HepG2 (cell line): ENCODE results near the gene CAPN9. TPM values are rescaled to one million over a fixed set of nuclear protein-coding genes. Genes with fewer than 3 reads are reported as not detected.

Source experiments
- CBX2 ChIP-seq, 2 experiments: fragments of 200-600 bp in 1 of 2; sonication (generic); formaldehyde crosslinking in 1 of 2; IDR thresholded peaks; 2 replicates each; pipeline versions ENCODE4 v1.7.0 to v1.8.1; 2018 to 2022; ENCODE audit warnings: low read depth in 2 of 2, low read length in 1 of 2, mild to moderate bottlenecking in 1 of 2, missing genetic modification reagents in 1 of 2
- CC2D1A ChIP-seq: sonication (generic); formaldehyde crosslinking; IDR thresholded peaks from 2 replicates; pipeline ENCODE4 v1.8.1; 2023; ENCODE audit warnings: mild to moderate bottlenecking, missing genetic modification reagents
- CCAR2 ChIP-seq: fragments of 200-400 bp; formaldehyde crosslinking; optimal IDR thresholded peaks from 2 replicates; pipeline ENCODE3; 2018; ENCODE audit warnings: low read depth, mild to moderate bottlenecking, low read length, moderate library complexity
- CHD2 ChIP-seq: IDR thresholded peaks from 2 replicates; pipeline ENCODE4 v1.6.1; 2011; ENCODE audit warnings: low read depth, low read length, improper control_type of control experiment
- DR1 ChIP-seq: sonication (generic); formaldehyde crosslinking; IDR thresholded peaks from 2 replicates; pipeline ENCODE4 v1.8.0; 2021; ENCODE audit warnings: mild to moderate bottlenecking, missing genetic modification reagents, inconsistent platforms
- ELK4 ChIP-seq: sonication (generic); formaldehyde crosslinking; IDR thresholded peaks from 2 replicates; pipeline ENCODE4 v1.9.0; 2021; ENCODE audit warnings: missing genetic modification reagents, borderline replicate concordance
- GTF2F1 ChIP-seq: fragments of 150-350 bp; IDR thresholded peaks from 2 replicates; pipeline ENCODE4 v1.6.1; 2014; ENCODE audit warnings: low read length
- IKZF1 ChIP-seq: fragments of 450-650 bp; IDR thresholded peaks from 2 replicates; pipeline ENCODE4 v1.7.1; 2016
- KLF6 ChIP-seq: IDR thresholded peaks from 2 replicates; pipeline ENCODE4 v1.8.0; 2016; ENCODE audit warnings: missing biosample characterization, missing genetic modification reagents
- MEF2D ChIP-seq: sonication (generic); formaldehyde crosslinking; IDR thresholded peaks from 2 replicates; pipeline ENCODE4 v1.5.1; 2020; ENCODE audit warnings: mild to moderate bottlenecking, missing genetic modification reagents
- MIER2 ChIP-seq: IDR thresholded peaks from 2 replicates; pipeline ENCODE4 v1.6.1; 2016; ENCODE audit warnings: missing biosample characterization, missing genetic modification reagents
- MIER3 ChIP-seq: IDR thresholded peaks from 2 replicates; pipeline ENCODE4 v1.6.1; 2016; ENCODE audit warnings: missing compliant biosample characterization, borderline replicate concordance
- ONECUT2 ChIP-seq: sonication (generic); formaldehyde crosslinking; IDR thresholded peaks from 2 replicates; pipeline ENCODE4 v1.4.0; 2020; ENCODE audit warnings: missing genetic modification reagents
- RAD21 ChIP-seq: fragments of 450-650 bp; formaldehyde crosslinking; IDR thresholded peaks from 2 replicates; pipeline ENCODE4 v1.5.0; 2020; ENCODE audit warnings: mild to moderate bottlenecking
- RBM22 ChIP-seq: fragments of 200-400 bp; formaldehyde crosslinking; optimal IDR thresholded peaks from 2 replicates; pipeline ENCODE3; 2017; ENCODE audit warnings: mild to moderate bottlenecking, low read length, moderate library complexity
- RORA ChIP-seq: sonication (generic); formaldehyde crosslinking; IDR thresholded peaks from 2 replicates; pipeline ENCODE4 v1.5.0; 2020; ENCODE audit warnings: mild to moderate bottlenecking, missing genetic modification reagents, moderate library complexity
- SALL1 ChIP-seq: sonication (generic); formaldehyde crosslinking; IDR thresholded peaks from 2 replicates; pipeline ENCODE4 v1.8.0; 2022; ENCODE audit warnings: mild to moderate bottlenecking, missing genetic modification reagents
- SCMH1 ChIP-seq: sonication (generic); formaldehyde crosslinking; IDR thresholded peaks from 2 replicates; pipeline ENCODE4 v1.9.0; 2021; ENCODE audit warnings: missing genetic modification reagents, mild to moderate bottlenecking, borderline replicate concordance
- SRSF9 ChIP-seq: fragments of 200-400 bp; formaldehyde crosslinking; IDR thresholded peaks from 2 replicates; pipeline ENCODE4 v1.6.1; 2018; ENCODE audit warnings: borderline replicate concordance, mild to moderate bottlenecking, low read depth, low read length; ENCODE audit not compliant: insufficient read depth, poor library complexity, severe bottlenecking
- TFDP2 ChIP-seq: sonication (generic); formaldehyde crosslinking; IDR thresholded peaks from 2 replicates; pipeline ENCODE4 v1.4.0; 2020; ENCODE audit warnings: missing genetic modification reagents
- TIGD3 ChIP-seq: sonication (generic); formaldehyde crosslinking; IDR thresholded peaks from 2 replicates; pipeline ENCODE4 v1.5.1; 2020; ENCODE audit warnings: mild to moderate bottlenecking, missing genetic modification reagents, borderline replicate concordance
- ZBTB46 ChIP-seq: sonication (generic); formaldehyde crosslinking; IDR thresholded peaks from 2 replicates; pipeline ENCODE4 v1.4.0; 2020; ENCODE audit warnings: mild to moderate bottlenecking, missing genetic modification reagents, borderline replicate concordance
- ZNF234 ChIP-seq: sonication (generic); formaldehyde crosslinking; conservative IDR thresholded peaks from 2 replicates; pipeline ENCODE4 v1.5.1; 2020; ENCODE audit warnings: mild to moderate bottlenecking, missing genetic modification reagents
- ZNF691 ChIP-seq: sonication (generic); formaldehyde crosslinking; IDR thresholded peaks from 2 replicates; pipeline ENCODE4 v1.4.0; 2020; ENCODE audit warnings: missing genetic modification reagents, low read depth, mild to moderate bottlenecking, borderline replicate concordance
- ZNF780A ChIP-seq: sonication (generic); formaldehyde crosslinking; IDR thresholded peaks from 2 replicates; pipeline ENCODE4 v1.8.0; 2022; ENCODE audit warnings: mild to moderate bottlenecking, missing genetic modification reagents, moderate library complexity
- ZSCAN25 ChIP-seq: sonication (generic); formaldehyde crosslinking; IDR thresholded peaks from 2 replicates; pipeline ENCODE4 v1.8.0; 2022; ENCODE audit warnings: mild to moderate bottlenecking, missing genetic modification reagents
- polyA plus RNA-seq, 8 experiments: library from polyadenylated mRNA; depleted of rRNA in 3 of 8; stranded (reverse) in 7 of 8; unstranded in 1 of 8; fragments of >200 nt; fragmentation: Illumina TruSeq in 4 of 8; extraction: Trizol in 4 of 8; gene quantifications; 2 replicates each; pipeline versions ENCODE4 v1.2.1 to v1.2.3, GENCODE V29; 2011 to 2016; ENCODE audit warnings: low read depth in 4 of 8, missing spikeins in 1 of 8, mixed read lengths in 1 of 8; ENCODE audit not compliant: insufficient read depth in 1 of 8
- total RNA-seq, 5 experiments: library from RNA; depleted of rRNA; stranded (reverse); fragments of >200 nt; fragmentation: Illumina TruSeq; extraction: Trizol; gene quantifications; 2 replicates each; pipeline ENCODE4 v1.2.3, GENCODE V29; 2016; ENCODE audit warnings: low read depth in 1 of 5

CAPN9 gene
- total and polyA plus RNA-seq, 2 of the 13 experiments (the other 11 are each of a cell fraction or from before 2014, with no cell fraction given), result 0.04 to 0.31 TPM

- TF ChIP-seq TIGD3 (no peak), MIER3 (CRISPR knock-in tag) (no peak), DR1 (CRISPR knock-in tag) (no peak), SALL1 (CRISPR knock-in tag) (peak; percentile 37; the same call in 1 of the 2 replicates), ZNF234 (CRISPR knock-in tag) (no peak), MEF2D (CRISPR knock-in tag) (no peak; the same call in 1 of the 2 replicates), ONECUT2 (no peak), RAD21 (CRISPR knock-in tag) (no peak), MIER2 (CRISPR knock-in tag) (no peak), ZSCAN25 (no peak), IKZF1 (no peak), CC2D1A (CRISPR knock-in tag) (no peak), SCMH1 (CRISPR knock-in tag) (no peak), CBX2 (IDR thresholded peaks at IDR 0.05; ENCODE audit: low read depth, low read length) (no peak), CBX2 (CRISPR knock-in tag; IDR thresholded peaks at IDR 0.05; ENCODE audit: low read depth) (no peak), ZNF780A (CRISPR knock-in tag) (no peak), ZBTB46 (CRISPR knock-in tag) (no peak), RORA (CRISPR knock-in tag) (no peak), RBM22 (no peak), GTF2F1 (no peak), ELK4 (CRISPR knock-in tag) (no peak), ZNF691 (CRISPR knock-in tag) (no peak; the same call in 1 of the 2 replicates), CCAR2 (no peak), KLF6 (CRISPR knock-in tag) (no peak), TFDP2 (CRISPR knock-in tag) (no peak), CHD2 (no peak), SRSF9 (no peak)
Measured at GRCh38 chr1:230712470-230712942, 34.7 kb upstream of the CAPN9 start (continued).
